ENCODE data around the gene RNF220. TPM values are rescaled to one million over a fixed set of nuclear protein-coding genes. Genes with fewer than 3 reads are reported as not detected.

Gene RNF220
- total and polyA plus RNA-seq, 9 donors, result 54.5 to 63.4 (median 56.7) TPM

GRCh38 chr1:44464361-44464760, 59.3 kb downstream of the RNF220 start:
- WGBS (ENCODE audit: insufficient coverage), result 86% methylated on average over 1 of the region's 3 CpGs
- H3K27me3 ChIP-seq (ENCODE audit: control insufficient read depth, insufficient read depth, low read length), result peaks cover 5% of the 10 kb centered on the region
- DNase-seq, result no peak
- H3K4me3 ChIP-seq (ENCODE audit: low read length), result no peak overlapping the region
- H3K4me1 ChIP-seq (ENCODE audit: control insufficient read depth, insufficient read depth, low read length), result no peaks in the 10 kb centered on the region
- H3K27ac ChIP-seq (ENCODE audit: low read length), result no peak overlapping the region
- no peaks in the 10 kb centered on the region for H3K36me3 ChIP-seq (ENCODE audit: control insufficient read depth, insufficient read depth, low read length)
- peaks cover 2% of the 10 kb centered on the region for H3K9me3 ChIP-seq (replicated peaks; ENCODE audit: control insufficient read depth, low read depth, low read length)

- no peak overlapping the region for H3K27ac ChIP-seq (ENCODE audit: low read length)
- peak; percentile 72 for DNase-seq
- WGBS (ENCODE audit: insufficient coverage), result 63% methylated on average over 4 of the region's 4 CpGs
- no peaks in the 10 kb centered on the region for H3K27me3 ChIP-seq (ENCODE audit: control insufficient read depth, insufficient read depth, low read length)
- no peak overlapping the region for H3K4me3 ChIP-seq (ENCODE audit: low read length)
- H3K9me3 ChIP-seq (replicated peaks; ENCODE audit: control insufficient read depth, low read depth, low read length), result peaks cover 5% of the 10 kb centered on the region
- H3K36me3 ChIP-seq (ENCODE audit: control insufficient read depth, insufficient read depth, low read length), result no peaks in the 10 kb centered on the region
- no peaks in the 10 kb centered on the region for H3K4me1 ChIP-seq (ENCODE audit: control insufficient read depth, insufficient read depth, low read length)
These were observed 62.5 kb downstream of the RNF220 start for GRCh38 chr1:44467566-44467965.

DNA sequence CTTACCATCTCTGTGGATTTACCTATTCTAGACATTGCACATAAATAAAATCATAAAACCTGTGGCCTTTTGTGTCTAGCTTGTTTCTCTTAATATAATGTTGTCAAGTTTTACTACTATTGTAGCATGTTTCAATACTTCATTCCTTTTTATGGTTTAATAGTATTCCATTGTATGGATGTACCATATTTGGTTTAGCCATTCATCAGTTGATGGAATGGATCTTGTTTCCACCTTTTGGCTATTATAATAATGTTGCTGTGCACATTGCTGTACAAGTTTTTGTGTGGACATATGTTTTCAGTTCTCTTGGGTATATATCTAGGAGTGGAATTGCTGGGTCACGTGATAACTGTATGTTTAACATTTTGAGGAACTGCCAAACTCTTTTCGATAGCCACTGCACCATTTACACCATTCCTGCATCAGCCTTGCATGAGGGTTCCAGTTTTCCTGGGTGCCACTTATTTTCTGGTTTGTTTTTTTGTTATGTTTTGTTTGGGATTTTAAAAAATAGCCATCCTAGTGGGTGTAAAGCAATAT, 66.9 kb downstream of the RNF220 start:
- WGBS (ENCODE audit: insufficient coverage), result no CpG with 5 or more reads among the region's 2 CpGs
- H3K4me1 ChIP-seq (ENCODE audit: control insufficient read depth, insufficient read depth, low read length), result peaks cover 3% of the 10 kb centered on the region
- H3K9me3 ChIP-seq (replicated peaks; ENCODE audit: control insufficient read depth, low read depth, low read length), result peaks cover 3% of the 10 kb centered on the region

DNA sequence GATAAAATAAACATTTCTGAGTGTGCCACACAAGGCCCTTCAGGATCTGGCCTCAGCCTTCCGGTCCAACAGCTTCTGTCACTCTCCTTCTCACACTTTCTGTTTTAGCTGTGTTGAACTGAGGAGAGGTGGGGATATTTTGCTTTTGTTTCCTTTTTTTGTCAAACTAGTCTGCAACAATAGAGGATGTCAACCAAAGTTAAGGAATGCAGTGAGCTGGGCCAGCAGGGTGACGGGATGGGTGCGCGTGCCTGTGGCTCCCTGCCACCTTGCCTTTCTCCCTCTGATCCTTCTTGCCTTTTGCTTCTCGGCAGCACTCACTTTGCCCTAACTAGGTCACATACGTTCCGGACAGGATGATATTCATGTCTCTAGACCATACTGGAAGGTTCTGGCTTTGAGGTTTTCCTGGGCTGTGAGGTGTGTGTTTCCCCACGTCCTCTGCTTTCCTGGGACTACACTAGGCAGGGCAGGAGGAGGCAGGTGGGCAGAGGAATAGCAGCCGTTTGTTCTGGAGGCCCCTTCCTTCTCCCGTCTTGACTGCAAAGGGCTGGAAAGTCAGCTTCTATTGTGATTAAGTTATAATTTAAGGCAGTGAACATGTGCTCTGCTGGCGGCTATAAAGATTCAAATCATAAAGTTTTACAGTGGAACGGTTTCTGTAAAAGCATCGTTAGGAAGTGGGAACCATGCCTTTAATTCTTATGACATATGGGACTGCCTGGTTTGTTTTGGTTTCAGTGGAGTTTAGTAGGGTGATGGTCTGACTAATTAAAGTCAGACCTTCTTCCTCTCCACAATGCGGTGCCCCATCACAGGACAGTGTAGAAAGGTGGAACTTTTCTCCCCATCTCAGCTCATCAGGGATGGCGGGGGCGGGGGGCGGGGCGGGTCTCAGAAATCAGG, 67.8 kb downstream of the RNF220 start:
- peak; percentile 43 for DNase-seq
- no peaks in the 10 kb centered on the region for H3K36me3 ChIP-seq (ENCODE audit: control insufficient read depth, insufficient read depth, low read length)
- peaks cover 3% of the 10 kb centered on the region for H3K4me1 ChIP-seq (ENCODE audit: control insufficient read depth, insufficient read depth, low read length)
- no peak overlapping the region for H3K27ac ChIP-seq (ENCODE audit: low read length)
- H3K9me3 ChIP-seq (replicated peaks; ENCODE audit: control insufficient read depth, low read depth, low read length), result peaks cover 3% of the 10 kb centered on the region
- H3K27me3 ChIP-seq (ENCODE audit: control insufficient read depth, insufficient read depth, low read length), result no peaks in the 10 kb centered on the region
- H3K4me3 ChIP-seq (ENCODE audit: low read length), result no peak overlapping the region
- 28% methylated on average over 8 of the region's 18 CpGs for WGBS (ENCODE audit: insufficient coverage)

More for the DNA sequence above, 66.9 kb downstream of the RNF220 start:
- Histone ChIP-seq H3K36me3 (ENCODE audit: control insufficient read depth, insufficient read depth, low read length) (no peaks in the 10 kb centered on the region), H3K4me3 (ENCODE audit: low read length) (no peak overlapping the region), H3K27me3 (ENCODE audit: control insufficient read depth, insufficient read depth, low read length) (no peaks in the 10 kb centered on the region), H3K27ac (ENCODE audit: low read length) (no peak overlapping the region)
- DNase-seq, result no peak

GRCh38 chr1:44476891-44477290, 71.8 kb downstream of the RNF220 start:
- H3K36me3 ChIP-seq (ENCODE audit: control insufficient read depth, insufficient read depth, low read length), result no peaks in the 10 kb centered on the region

GRCh38 chr1:44481701-44482100, 76.6 kb downstream of the RNF220 start:
- no peaks in the 10 kb centered on the region for H3K36me3 ChIP-seq (ENCODE audit: control insufficient read depth, insufficient read depth, low read length)
- H3K4me3 ChIP-seq (ENCODE audit: low read length), result no peak overlapping the region
- H3K27me3 ChIP-seq (ENCODE audit: control insufficient read depth, insufficient read depth, low read length), result no peaks in the 10 kb centered on the region
- H3K27ac ChIP-seq (ENCODE audit: low read length), result no peak overlapping the region
- no peaks in the 10 kb centered on the region for H3K9me3 ChIP-seq (replicated peaks; ENCODE audit: control insufficient read depth, low read depth, low read length)
- H3K4me1 ChIP-seq (ENCODE audit: control insufficient read depth, insufficient read depth, low read length), result peaks cover 5% of the 10 kb centered on the region
- no peak for DNase-seq
- 47% methylated on average over 2 of the region's 2 CpGs for WGBS (ENCODE audit: insufficient coverage)

More at GRCh38 chr1:44476891-44477290, 71.8 kb downstream of the RNF220 start:
- no peak for DNase-seq
- Histone ChIP-seq H3K9me3 (replicated peaks; ENCODE audit: control insufficient read depth, low read depth, low read length) (peaks cover 3% of the 10 kb centered on the region), H3K4me1 (ENCODE audit: control insufficient read depth, insufficient read depth, low read length) (peaks cover 3% of the 10 kb centered on the region), H3K4me3 (ENCODE audit: low read length) (no peak overlapping the region), H3K27me3 (ENCODE audit: control insufficient read depth, insufficient read depth, low read length) (no peaks in the 10 kb centered on the region), H3K27ac (ENCODE audit: low read length) (no peak overlapping the region)

- Histone ChIP-seq H3K4me1 (ENCODE audit: control insufficient read depth, insufficient read depth, low read length) (peaks cover 5% of the 10 kb centered on the region), H3K9me3 (replicated peaks; ENCODE audit: control insufficient read depth, low read depth, low read length) (no peaks in the 10 kb centered on the region), H3K27ac (ENCODE audit: low read length) (no peak overlapping the region), H3K36me3 (ENCODE audit: control insufficient read depth, insufficient read depth, low read length) (no peaks in the 10 kb centered on the region), H3K27me3 (ENCODE audit: control insufficient read depth, insufficient read depth, low read length) (no peaks in the 10 kb centered on the region), H3K4me3 (ENCODE audit: low read length) (no peak overlapping the region)
- 92% methylated on average over 2 of the region's 5 CpGs for WGBS (ENCODE audit: insufficient coverage)
- no peak for DNase-seq
These were observed 78.2 kb downstream of the RNF220 start for GRCh38 chr1:44483089-44483874.

- Histone ChIP-seq H3K4me1 (ENCODE audit: control insufficient read depth, insufficient read depth, low read length) (peaks cover 5% of the 10 kb centered on the region), H3K27me3 (ENCODE audit: control insufficient read depth, insufficient read depth, low read length) (no peaks in the 10 kb centered on the region), H3K36me3 (ENCODE audit: control insufficient read depth, insufficient read depth, low read length) (no peaks in the 10 kb centered on the region), H3K9me3 (replicated peaks; ENCODE audit: control insufficient read depth, low read depth, low read length) (no peaks in the 10 kb centered on the region), H3K4me3 (ENCODE audit: low read length) (no peak overlapping the region), H3K27ac (ENCODE audit: low read length) (no peak overlapping the region)
- WGBS (ENCODE audit: insufficient coverage), result 48% methylated on average over 6 of the region's 11 CpGs
- no peak for DNase-seq
These were observed 79.2 kb downstream of the RNF220 start for GRCh38 chr1:44484155-44484688.

GRCh38 chr1:44485229-44485933, 80.3 kb downstream of the RNF220 start:
- DNase-seq, result peak; percentile 84
- H3K9me3 ChIP-seq (replicated peaks; ENCODE audit: control insufficient read depth, low read depth, low read length), result no peaks in the 10 kb centered on the region
- H3K36me3 ChIP-seq (ENCODE audit: control insufficient read depth, insufficient read depth, low read length), result no peaks in the 10 kb centered on the region
- peaks cover 5% of the 10 kb centered on the region for H3K4me1 ChIP-seq (ENCODE audit: control insufficient read depth, insufficient read depth, low read length)
- no peaks in the 10 kb centered on the region for H3K27me3 ChIP-seq (ENCODE audit: control insufficient read depth, insufficient read depth, low read length)
- peak overlapping the region; percentile 76 for H3K27ac ChIP-seq (ENCODE audit: low read length)
- H3K4me3 ChIP-seq (ENCODE audit: low read length), result no peak overlapping the region
- WGBS (ENCODE audit: insufficient coverage), result 17% methylated on average over 2 of the region's 13 CpGs
